Vagina (tissue), 2 donors: ENCODE measurements around the gene ENTHD1. TPM values are rescaled to one million over a fixed set of nuclear protein-coding genes. Genes with fewer than 3 reads are reported as not detected.
"Not testable (repeated sequence)": the region's sequence is repeated elsewhere in the genome, so short reads cannot be mapped to it uniquely, and the experiment has no call there.

ENCODE experiments used
- DNase-seq, 2 donors: peaks; one replicate each; pipeline ENCODE4 v3.0.0-alpha.2; 2017; ENCODE audit errors: extremely low spot score in 2 of 2
- H3K27ac ChIP-seq: fragments of 200-600 bp; sonication (generic); one replicate; pipeline ENCODE4 v1.5.1; 2019
- H3K27me3 ChIP-seq: fragments of 200-600 bp; sonication (generic); one replicate; pipeline ENCODE4 v1.5.1; 2019
- H3K36me3 ChIP-seq, 2 donors: fragments of 200-600 bp; sonication (generic); one replicate each; pipeline ENCODE4 v1.5.1; 2017 to 2019
- H3K4me1 ChIP-seq: fragments of 200-600 bp; sonication (generic); one replicate; pipeline ENCODE4 v1.5.1; 2019
- H3K4me3 ChIP-seq, 2 donors: fragments of 200-600 bp; sonication (generic); 1 replicate in 1 of 2; 2 replicates in 1 of 2; pipeline ENCODE4 v1.5.1; 2016 to 2019
- H3K9me3 ChIP-seq: fragments of 200-600 bp; sonication (generic); one replicate; pipeline ENCODE4 v1.5.1; 2019
- CTCF ChIP-seq, 3 experiments: fragments of 450-650 bp in 2 of 3; fragments of 200-600 bp in 1 of 3; sonication (generic) in 1 of 3; IDR thresholded peaks; one replicate each; pipeline ENCODE4 v1.5.1; 2017 to 2019; ENCODE audit warnings: antibody characterized with exemption in 3 of 3, mild to moderate bottlenecking in 2 of 3, moderate library complexity in 2 of 3
- POLR2A ChIP-seq, 2 donors: fragments of 450-650 bp; IDR thresholded peaks; one replicate each; pipeline ENCODE4 v1.6.1; 2017; ENCODE audit warnings: antibody characterized with exemption in 2 of 2, mild to moderate bottlenecking in 2 of 2, moderate library complexity in 2 of 2
- POLR2AphosphoS5 ChIP-seq, 2 donors: sonication (generic); formaldehyde crosslinking; IDR thresholded peaks; one replicate each; pipeline ENCODE4 v1.9.0; 2017; ENCODE audit warnings: antibody characterized with exemption in 2 of 2, mild to moderate bottlenecking in 2 of 2, low read depth in 1 of 2; ENCODE audit not compliant: insufficient read depth in 1 of 2
- intact Hi-C: fragments of 100-400 bp; cut with DNase I; formaldehyde crosslinking; loops from one replicate; pipeline ENCODE4 v1.15.1; 2023
- total RNA-seq: library from RNA; depleted of rRNA; stranded (reverse); fragments of >200 nt; gene quantifications from one replicate; pipeline ENCODE4 v1.2.3, GENCODE V29; 2016

The ENTHD1 gene
- total RNA-seq, 1 donor from 2014 or later: not detected

- intact Hi-C loops: no loop called here
- Histone ChIP-seq H3K4me1 (no peaks in the 10 kb centered on the region), H3K36me3 (no peaks in the 10 kb centered on the region), H3K27ac (no peak overlapping the region), H3K9me3 (no peaks in the 10 kb centered on the region), H3K27me3 (no peaks in the 10 kb centered on the region), H3K4me3 (no peak overlapping the region)
- TF ChIP-seq CTCF (IDR thresholded peaks at IDR 0.05) (no peak), POLR2A (IDR thresholded peaks at IDR 0.05) (no peak)
- no peak for DNase-seq
These were observed 40.8 kb downstream of the ENTHD1 start for GRCh38 chr22:39852799-39853198.

GRCh38 chr22:39851606-39852315 is 41.8 kb downstream of the ENTHD1 start:
- TF ChIP-seq POLR2AphosphoS5 (IDR thresholded peaks at IDR 0.05; ENCODE audit: insufficient read depth in 1 of 2, low read depth in 1 of 2): no peak
- no peak for TF ChIP-seq CTCF (IDR thresholded peaks at IDR 0.05)
- no peak for TF ChIP-seq POLR2A (IDR thresholded peaks at IDR 0.05)

GRCh38 chr22:39847477-39847876 is 46.1 kb downstream of the ENTHD1 start:
- Histone ChIP-seq H3K4me3 (no peak overlapping the region), H3K27me3 (no peaks in the 10 kb centered on the region), H3K27ac (no peak overlapping the region), H3K4me1 (no peaks in the 10 kb centered on the region), H3K9me3 (no peaks in the 10 kb centered on the region), H3K36me3 (no peaks in the 10 kb centered on the region)
- TF ChIP-seq POLR2AphosphoS5 (IDR thresholded peaks at IDR 0.05; ENCODE audit: insufficient read depth in 1 of 2, low read depth in 1 of 2) (no peak), CTCF (IDR thresholded peaks at IDR 0.05) (no peak), POLR2A (IDR thresholded peaks at IDR 0.05) (no peak)
- intact Hi-C loops: no loop called here
- no peak for DNase-seq

More at GRCh38 chr22:39851606-39852315, 41.8 kb downstream of the ENTHD1 start:
- Histone ChIP-seq H3K4me1 (no peaks in the 10 kb centered on the region), H3K27me3 (no peaks in the 10 kb centered on the region), H3K4me3 (no peak overlapping the region), H3K9me3 (no peaks in the 10 kb centered on the region), H3K36me3 (no peaks in the 10 kb centered on the region), H3K27ac (no peak overlapping the region)
- intact Hi-C loops: no loop called here
- DNase-seq: no peak

- H3K9me3 ChIP-seq, H3K4me1 ChIP-seq, DNase-seq, H3K27ac ChIP-seq, H3K27me3 ChIP-seq, H3K4me3 ChIP-seq, intact Hi-C loops, H3K36me3 ChIP-seq: not testable (repeated sequence)
These were observed 47.0 kb downstream of the ENTHD1 start for GRCh38 chr22:39846539-39846938.

GRCh38 chr22:39845529-39845928 is 48.0 kb downstream of the ENTHD1 start:
- TF ChIP-seq POLR2AphosphoS5 (IDR thresholded peaks at IDR 0.05; ENCODE audit: insufficient read depth in 1 of 2, low read depth in 1 of 2): no peak
- TF ChIP-seq POLR2A (IDR thresholded peaks at IDR 0.05): no peak
- TF ChIP-seq CTCF (IDR thresholded peaks at IDR 0.05): no peak
- Histone ChIP-seq H3K4me3 (no peak overlapping the region), H3K27ac (no peak overlapping the region), H3K36me3 (no peaks in the 10 kb centered on the region), H3K27me3 (no peaks in the 10 kb centered on the region), H3K4me1 (no peaks in the 10 kb centered on the region), H3K9me3 (no peaks in the 10 kb centered on the region)
- no peak for DNase-seq
- intact Hi-C loops: no loop called here
